H9 (cell line): ENCODE measurements around the gene INHBB. TPM values are rescaled to one million over a fixed set of nuclear protein-coding genes. Genes with fewer than 3 reads are reported as not detected.

ENCODE experiments used
- DNase-seq: peaks from one replicate; pipeline ENCODE4 v3.0.0-alpha.2; 2017
- H2AFZ ChIP-seq: one replicate; pipeline ENCODE4 v1.6.1; 2013; ENCODE audit warnings: mild to moderate bottlenecking, low read length, control low read depth, moderate library complexity
- H2AK5ac ChIP-seq: 2 replicates; pipeline ENCODE4 v1.6.1; 2013; ENCODE audit warnings: low read length, control low read depth, mixed read lengths; ENCODE audit not compliant: insufficient read length
- H2BK120ac ChIP-seq: one replicate; pipeline ENCODE4 v1.6.1; 2013; ENCODE audit warnings: low read depth, mild to moderate bottlenecking, low read length, control low read depth, inconsistent platforms; ENCODE audit not compliant: poor library complexity, severe bottlenecking
- H2BK12ac ChIP-seq: 2 replicates; pipeline ENCODE4 v1.6.1; 2013; ENCODE audit warnings: low read length, control low read depth, mixed read lengths, low read depth; ENCODE audit not compliant: insufficient read length
- H2BK15ac ChIP-seq: 2 replicates; pipeline ENCODE4 v1.6.1; 2013; ENCODE audit warnings: low read depth, low read length, control low read depth
- H2BK20ac ChIP-seq: one replicate; pipeline ENCODE4 v1.6.1; 2013; ENCODE audit warnings: low read depth, mild to moderate bottlenecking, low read length, control low read depth, inconsistent platforms; ENCODE audit not compliant: poor library complexity, severe bottlenecking
- H2BK5ac ChIP-seq: 2 replicates; pipeline ENCODE4 v1.6.1; 2013; ENCODE audit warnings: low read length, control low read depth, mixed read lengths; ENCODE audit not compliant: insufficient read length
- H3K14ac ChIP-seq: 2 replicates; pipeline ENCODE4 v1.6.1; 2013; ENCODE audit warnings: low read length, control low read depth; ENCODE audit not compliant: insufficient read depth
- H3K18ac ChIP-seq: 2 replicates; pipeline ENCODE4 v1.6.1; 2013; ENCODE audit warnings: low read depth, mild to moderate bottlenecking, mixed read lengths, low read length, control low read depth; ENCODE audit not compliant: insufficient read length
- H3K23ac ChIP-seq: 2 replicates; pipeline ENCODE4 v1.6.1; 2013; ENCODE audit warnings: low read length, control low read depth, mixed read lengths, low read depth; ENCODE audit not compliant: insufficient read length
- H3K23me2 ChIP-seq: 2 replicates; pipeline ENCODE4 v1.6.1; 2013; ENCODE audit warnings: low read depth, mild to moderate bottlenecking, mixed read lengths, low read length, control low read depth; ENCODE audit not compliant: insufficient read length, poor library complexity, severe bottlenecking
- H3K27ac ChIP-seq: 2 replicates; pipeline ENCODE4 v1.5.1; 2013; ENCODE audit warnings: low read length, control low read depth, mixed read lengths, low read depth; ENCODE audit not compliant: insufficient read length
- H3K27me3 ChIP-seq: 2 replicates; pipeline ENCODE4 v1.6.1; 2013; ENCODE audit warnings: low read length, control low read depth, inconsistent platforms; ENCODE audit not compliant: insufficient read depth
- H3K4ac ChIP-seq: 2 replicates; pipeline ENCODE4 v1.6.1; 2013; ENCODE audit warnings: low read depth, mild to moderate bottlenecking, control low read depth, inconsistent platforms, low read length, moderate library complexity
- H3K4me1 ChIP-seq: 2 replicates; pipeline ENCODE4 v1.6.1; 2013; ENCODE audit warnings: low read length, control low read depth, inconsistent platforms; ENCODE audit not compliant: insufficient read depth
- H3K4me2 ChIP-seq: 2 replicates; pipeline ENCODE4 v1.6.1; 2013; ENCODE audit warnings: low read length, control low read depth, mixed read lengths; ENCODE audit not compliant: insufficient read length, insufficient read depth
- H3K56ac ChIP-seq: 2 replicates; pipeline ENCODE4 v1.6.1; 2013; ENCODE audit warnings: low read depth, mild to moderate bottlenecking, mixed read lengths, low read length, control low read depth; ENCODE audit not compliant: insufficient read length
- H3K79me1 ChIP-seq: 2 replicates; pipeline ENCODE4 v1.6.1; 2013; ENCODE audit warnings: low read depth, mild to moderate bottlenecking, moderate library complexity, low read length, control low read depth, inconsistent platforms; ENCODE audit not compliant: insufficient read depth, poor library complexity, severe bottlenecking
- H3K79me2 ChIP-seq: 2 replicates; pipeline ENCODE4 v1.6.1; 2013; ENCODE audit warnings: low read length, control low read depth, inconsistent platforms; ENCODE audit not compliant: insufficient read depth
- H3K9ac ChIP-seq: 2 replicates; pipeline ENCODE4 v1.6.1; 2013; ENCODE audit warnings: low read length, control low read depth, mixed read lengths; ENCODE audit not compliant: insufficient read length; ENCODE audit errors: extremely low read depth
- H3K9me3 ChIP-seq: one replicate; pipeline ENCODE4 v1.6.1; 2013; ENCODE audit warnings: low read depth, low read length, inconsistent platforms; ENCODE audit not compliant: control insufficient read depth
- H3T11ph ChIP-seq: one replicate; pipeline ENCODE4 v1.6.1; 2013; ENCODE audit warnings: mild to moderate bottlenecking, low read length, control low read depth, inconsistent platforms
- H4K20me1 ChIP-seq: one replicate; pipeline ENCODE4 v1.6.1; 2013; ENCODE audit not compliant: control insufficient read depth, insufficient read length, insufficient read depth
- H4K5ac ChIP-seq: 2 replicates; pipeline ENCODE4 v1.6.1; 2013; ENCODE audit warnings: low read depth, mild to moderate bottlenecking, mixed read lengths, low read length, control low read depth; ENCODE audit not compliant: insufficient read length
- H4K8ac ChIP-seq: replicated peaks from 2 replicates; pipeline ENCODE4 v1.6.1; 2013; ENCODE audit warnings: low read length, control low read depth, mixed read lengths, low read depth; ENCODE audit not compliant: insufficient read length
- H4K91ac ChIP-seq: 2 replicates; pipeline ENCODE4 v1.6.1; 2013; ENCODE audit warnings: low read depth, mild to moderate bottlenecking, moderate library complexity, mixed read lengths, low read length, control low read depth; ENCODE audit not compliant: insufficient read length
- H3K27ac Mint-ChIP-seq, 3 experiments: 2 replicates in 2 of 3; 3 replicates in 1 of 3; pipeline ENCODE4 v1.8.0; 2020 to 2021; ENCODE audit warnings: mixed read lengths in 3 of 3, mild to moderate bottlenecking in 1 of 3, moderate library complexity in 1 of 3
- H3K27me3 Mint-ChIP-seq: 2 replicates; pipeline ENCODE4 v1.8.0; 2021; ENCODE audit warnings: low read depth, mild to moderate bottlenecking, moderate library complexity, mixed read lengths
- H3K36me3 Mint-ChIP-seq, 3 experiments: 2 replicates in 2 of 3; 3 replicates in 1 of 3; pipeline ENCODE4 v1.8.0; 2020 to 2021; ENCODE audit warnings: low read depth in 3 of 3, mixed read lengths in 3 of 3; ENCODE audit not compliant: insufficient read depth in 1 of 3
- H3K4me1 Mint-ChIP-seq, 2 experiments: 2 replicates each; pipeline ENCODE4 v1.8.0; 2020; ENCODE audit warnings: mixed read lengths in 2 of 2
- H3K4me3 Mint-ChIP-seq, 2 experiments: 2 replicates in 1 of 2; 3 replicates in 1 of 2; pipeline ENCODE4 v1.8.0; 2020 to 2021; ENCODE audit warnings: mild to moderate bottlenecking in 2 of 2, mixed read lengths in 2 of 2, moderate library complexity in 1 of 2
- H3K9me3 Mint-ChIP-seq, 2 experiments: 2 replicates in 1 of 2; 3 replicates in 1 of 2; pipeline ENCODE4 v1.8.0; 2020; ENCODE audit warnings: mild to moderate bottlenecking in 2 of 2, mixed read lengths in 2 of 2, moderate library complexity in 1 of 2
- CTCF ChIP-seq: fragments of 200-600 bp; sonication (generic); conservative IDR thresholded peaks from 3 replicates; pipeline ENCODE4 v1.8.0; 2021; ENCODE audit warnings: antibody characterized with exemption, mild to moderate bottlenecking
- WGBS: extraction: QIAGEN DNeasy Blood & Tissue Kit; methylation state at CpG from one replicate; pipeline ENCODE4 v1.1.7; 2013; ENCODE audit warnings: missing lambda C conversion rate, low lambda C conversion rate, mixed read lengths; ENCODE audit not compliant: insufficient read length; ENCODE audit errors: extremely low coverage; 5-methylcytosine and 5-hydroxymethylcytosine counted together
- total RNA-seq: library from RNA; stranded (reverse); gene quantifications from 2 replicates; pipeline ENCODE4 v1.2.1, GENCODE V29; 2021

The INHBB gene
- total RNA-seq, 1 experiment from 2014 or later, result 0.13 TPM

DNA sequence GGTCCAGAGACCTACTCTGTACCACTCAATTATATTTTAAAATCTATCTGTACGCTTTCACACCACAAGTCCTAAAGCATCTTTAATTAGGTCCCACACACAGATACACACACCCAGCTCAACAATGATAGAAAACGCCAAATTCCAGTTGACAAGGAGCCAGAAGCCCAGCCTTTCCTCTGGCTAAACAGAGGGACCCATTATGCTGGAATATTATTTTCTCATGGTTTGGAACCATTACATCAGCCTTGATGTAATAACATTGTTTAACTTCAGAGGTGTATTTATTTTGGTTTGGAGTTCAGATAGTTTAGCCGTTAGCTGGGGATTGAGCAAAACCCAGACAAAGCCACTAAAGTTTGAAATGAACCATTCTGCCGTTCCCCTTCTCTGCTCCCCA is 14.0 kb upstream of the INHBB start:
- Histone ChIP-seq H3K23ac (no peak overlapping the region), H3K79me1 (no peaks in the 10 kb centered on the region), H3K4ac (no peak overlapping the region), H3K27ac (no peak overlapping the region), H3K18ac (no peak overlapping the region), H2AK5ac (no peak overlapping the region), H3K9me3 (no peaks in the 10 kb centered on the region), H3K27me3 (no peaks in the 10 kb centered on the region), H2BK15ac (no peak overlapping the region), H3K14ac (no peak overlapping the region), H2BK20ac (no peak overlapping the region), H3K23me2 (no peaks in the 10 kb centered on the region), H3K9ac (no peak overlapping the region), H2BK5ac (no peak overlapping the region), H3K4me2 (no peak overlapping the region), H4K20me1 (no peaks in the 10 kb centered on the region), H2AFZ (no peak overlapping the region), H3K56ac (no peak overlapping the region), H4K91ac (no peak overlapping the region), H3K79me2 (no peaks in the 10 kb centered on the region), H3K4me1 (no peaks in the 10 kb centered on the region), H2BK12ac (no peak overlapping the region), H2BK120ac (no peak overlapping the region), H4K5ac (no peak overlapping the region), H4K8ac (no peak overlapping the region), H3T11ph (no peak overlapping the region)
- WGBS, result no CpG with 5 or more reads among the region's 4 CpGs
- DNase-seq, result no peak
- no peak for TF ChIP-seq CTCF
- no peak overlapping the region for H3K4me3 Mint-ChIP-seq
- H3K27ac Mint-ChIP-seq, result no peak overlapping the region
- H3K27me3 Mint-ChIP-seq, result peaks cover 95% of the 10 kb centered on the region
- no peaks in the 10 kb centered on the region for H3K36me3 Mint-ChIP-seq
- peaks cover 0 to 7% of the 10 kb centered on the region in 2 experiments; a peak in 2 of 4 replicates for H3K4me1 Mint-ChIP-seq
- H3K9me3 Mint-ChIP-seq, result peaks cover 0 to 6% of the 10 kb centered on the region in 2 experiments; a peak in 2 of 5 replicates
